Stomach smooth muscle (tissue), 2 donors: ENCODE measurements around the gene WDR59.
"Not testable (repeated sequence)": the region's sequence is repeated elsewhere in the genome, so short reads cannot be mapped to it uniquely, and the experiment has no call there.

Experiments used
- H3K27ac ChIP-seq: one replicate; pipeline ENCODE4 v1.7.0; 2013; ENCODE audit warnings: mild to moderate bottlenecking, low read length, inconsistent platforms
- H3K27me3 ChIP-seq, 2 donors: one replicate each; pipeline ENCODE4 v1.7.0; 2013; ENCODE audit warnings: low read length in 2 of 2; ENCODE audit not compliant: insufficient read depth in 2 of 2, control insufficient read depth in 1 of 2
- H3K36me3 ChIP-seq, 2 donors: one replicate each; pipeline ENCODE4 v1.7.0; 2013; ENCODE audit warnings: low read length in 2 of 2; ENCODE audit not compliant: control insufficient read depth in 2 of 2, insufficient read depth in 2 of 2
- H3K4me1 ChIP-seq: one replicate; pipeline ENCODE4 v1.7.0; 2013; ENCODE audit warnings: low read length; ENCODE audit not compliant: control insufficient read depth, insufficient read depth
- H3K4me3 ChIP-seq, 2 donors: one replicate each; pipeline ENCODE4 v1.7.0; 2013; ENCODE audit warnings: low read length in 2 of 2
- H3K9ac ChIP-seq, 2 donors: one replicate each; pipeline ENCODE4 v1.7.0; 2013; ENCODE audit warnings: low read length in 2 of 2, mild to moderate bottlenecking in 1 of 2
- H3K9me3 ChIP-seq, 2 donors: one replicate each; pipeline ENCODE4 v1.7.0; 2013; ENCODE audit warnings: low read length in 2 of 2; ENCODE audit not compliant: control insufficient read depth in 2 of 2
- donor health status: healthy.
- donor health status: Pancreatic carcinoma.

The WDR59 gene

DNA sequence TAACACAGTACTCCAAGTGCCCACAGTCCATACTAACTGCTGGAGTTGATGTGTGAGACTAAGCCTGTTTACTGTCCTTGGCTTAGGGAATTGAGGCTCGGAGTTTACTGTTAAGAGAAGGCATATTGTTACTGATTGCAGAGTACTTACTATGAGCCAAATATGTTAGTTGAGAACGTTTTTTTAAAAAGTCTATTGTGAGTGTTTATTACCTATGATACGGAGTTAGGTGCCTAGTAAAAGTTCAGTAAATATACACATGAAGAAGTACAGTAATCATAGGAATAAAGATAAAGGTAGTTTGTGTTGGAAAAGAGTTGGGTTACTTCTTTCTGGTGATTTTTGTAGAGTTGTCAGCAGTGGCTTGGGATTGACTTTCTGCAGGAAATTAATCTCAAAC, 39.3 kb upstream of the WDR59 start:
- H3K27ac ChIP-seq, result no peak overlapping the region
- H3K4me3 ChIP-seq, result no peak overlapping the region
- peaks cover 0 to 6% of the 10 kb centered on the region in 2 donors for H3K9me3 ChIP-seq
- H3K4me1 ChIP-seq, result no peaks in the 10 kb centered on the region
- H3K9ac ChIP-seq, result no peak overlapping the region
- no peaks in the 10 kb centered on the region for H3K36me3 ChIP-seq
- H3K27me3 ChIP-seq, result no peaks in the 10 kb centered on the region

DNA sequence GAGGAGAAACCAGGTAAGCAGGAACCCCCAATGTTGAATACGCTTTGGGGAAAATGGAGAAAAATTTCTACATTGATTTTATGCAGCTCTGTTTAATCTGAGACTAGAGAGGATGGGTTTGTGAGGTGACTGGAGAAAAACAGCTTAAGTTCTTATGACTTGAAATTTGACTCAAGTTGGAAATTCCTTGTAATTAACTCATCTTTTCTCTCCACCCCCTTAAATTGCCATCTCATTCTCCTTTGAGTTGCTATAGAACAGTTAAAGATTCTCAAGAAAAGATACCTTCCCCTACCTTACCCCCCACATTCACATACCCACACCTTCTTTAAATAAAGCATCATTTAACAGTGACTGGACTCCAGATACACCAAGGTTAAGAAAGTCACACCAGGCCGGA, 38.1 kb upstream of the WDR59 start:
- H3K27ac ChIP-seq, result no peak overlapping the region
- H3K4me1 ChIP-seq, result no peaks in the 10 kb centered on the region
- no peaks in the 10 kb centered on the region for H3K36me3 ChIP-seq
- peaks cover 0 to 6% of the 10 kb centered on the region in 2 donors for H3K9me3 ChIP-seq
- H3K27me3 ChIP-seq, result no peaks in the 10 kb centered on the region
- H3K9ac ChIP-seq, result no peak overlapping the region
- H3K4me3 ChIP-seq, result no peak overlapping the region

DNA sequence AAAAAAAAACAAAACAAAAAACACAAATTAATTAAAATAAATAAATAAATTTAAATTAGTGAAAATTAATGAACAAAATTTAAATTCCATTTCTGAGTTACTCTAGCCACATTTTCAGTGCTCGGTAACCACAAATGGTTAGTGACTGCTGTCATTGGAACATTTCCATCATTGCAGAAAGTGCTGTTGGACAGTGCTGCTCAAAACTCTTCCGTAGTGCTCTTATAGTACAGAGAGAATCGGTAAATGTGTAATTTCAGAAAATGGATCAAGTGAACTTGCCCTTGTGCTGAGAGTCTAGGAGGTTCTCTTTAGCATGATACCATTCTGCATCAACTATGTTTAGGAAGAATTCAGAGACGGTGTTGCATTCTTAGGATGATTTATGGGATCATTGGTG, 37.6 kb upstream of the WDR59 start:
- Histone ChIP-seq H3K4me1 (no peaks in the 10 kb centered on the region), H3K4me3 (no peak overlapping the region), H3K27ac (no peak overlapping the region), H3K36me3 (no peaks in the 10 kb centered on the region), H3K27me3 (no peaks in the 10 kb centered on the region), H3K9me3 (peaks cover 0 to 6% of the 10 kb centered on the region in 2 donors), H3K9ac (no peak overlapping the region)

DNA sequence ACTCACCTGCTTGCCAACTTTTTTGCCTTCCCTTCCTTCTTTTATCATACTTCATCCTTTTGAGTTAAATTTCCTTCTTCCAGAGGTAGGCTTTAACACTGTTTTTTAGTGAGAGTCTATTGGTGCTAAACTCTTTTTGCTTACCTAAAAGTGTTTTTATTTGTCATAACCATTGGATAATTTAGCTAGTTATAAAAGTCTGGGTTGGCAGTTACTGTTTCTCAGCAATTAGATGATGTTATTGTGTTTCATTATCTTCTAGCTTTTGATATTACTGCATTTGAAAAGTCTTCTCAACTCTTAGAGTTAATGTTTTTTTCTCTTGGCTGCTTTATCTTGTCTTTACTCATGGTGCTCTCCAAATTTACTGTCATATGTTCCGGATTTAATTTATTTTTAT, 36.5 kb upstream of the WDR59 start:
- Histone ChIP-seq H3K27ac (no peak overlapping the region), H3K4me1 (no peaks in the 10 kb centered on the region), H3K9me3 (peaks cover 0 to 6% of the 10 kb centered on the region in 2 donors), H3K4me3 (no peak overlapping the region), H3K27me3 (no peaks in the 10 kb centered on the region), H3K9ac (no peak overlapping the region), H3K36me3 (no peaks in the 10 kb centered on the region)

DNA sequence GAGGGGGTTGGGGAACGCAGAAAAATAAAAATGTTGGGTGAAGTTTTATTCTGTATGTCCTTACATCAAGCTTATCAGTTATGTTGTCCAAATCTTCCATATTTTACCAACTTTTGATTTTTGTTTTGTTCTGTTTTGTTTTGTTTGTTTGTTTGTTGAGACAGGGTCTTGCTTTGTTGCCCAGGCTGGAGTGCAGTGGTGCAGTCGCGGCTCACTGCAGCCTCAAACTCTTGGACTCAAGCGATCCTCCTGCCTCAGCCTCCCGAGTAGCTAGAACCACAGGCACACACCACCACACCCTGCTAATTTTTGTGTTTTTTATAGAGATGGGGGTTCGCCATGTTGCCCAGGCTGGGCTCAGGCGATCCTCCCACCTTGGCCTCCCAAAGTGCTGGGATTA, 34.7 kb upstream of the WDR59 start:
- Histone ChIP-seq H3K4me3 (no peak overlapping the region), H3K9me3 (peaks cover 0 to 6% of the 10 kb centered on the region in 2 donors)

DNA sequence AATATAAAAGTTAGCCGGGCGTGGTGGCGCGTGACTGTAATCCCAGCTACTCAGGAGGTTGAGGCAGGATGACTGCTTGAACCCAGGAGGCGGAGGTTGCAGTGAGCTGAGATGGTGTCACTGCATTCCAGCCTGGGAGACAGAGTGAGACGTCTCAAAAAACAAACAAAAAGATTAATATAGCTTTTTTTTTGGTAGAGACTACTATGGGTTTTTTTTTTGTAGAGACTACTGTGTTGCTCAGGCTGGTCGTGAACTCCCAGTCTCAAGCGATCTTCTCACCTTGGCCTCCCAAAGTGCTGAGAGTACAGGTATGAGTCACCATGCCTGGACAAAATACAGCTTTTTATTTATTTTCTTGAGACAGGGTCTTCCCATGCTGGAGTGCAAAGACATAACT, 34.1 kb upstream of the WDR59 start:
- Histone ChIP-seq H3K4me3 (no peak overlapping the region), H3K27me3 (no peaks in the 10 kb centered on the region), H3K9me3 (peaks cover 0 to 6% of the 10 kb centered on the region in 2 donors), H3K36me3 (no peaks in the 10 kb centered on the region), H3K27ac (no peak overlapping the region), H3K9ac (no peak overlapping the region), H3K4me1 (no peaks in the 10 kb centered on the region)

More for the DNA sequence above, 34.7 kb upstream of the WDR59 start:
- Histone ChIP-seq H3K27me3 (no peaks in the 10 kb centered on the region), H3K4me1 (no peaks in the 10 kb centered on the region), H3K9ac (no peak overlapping the region), H3K27ac (no peak overlapping the region), H3K36me3 (no peaks in the 10 kb centered on the region)

DNA sequence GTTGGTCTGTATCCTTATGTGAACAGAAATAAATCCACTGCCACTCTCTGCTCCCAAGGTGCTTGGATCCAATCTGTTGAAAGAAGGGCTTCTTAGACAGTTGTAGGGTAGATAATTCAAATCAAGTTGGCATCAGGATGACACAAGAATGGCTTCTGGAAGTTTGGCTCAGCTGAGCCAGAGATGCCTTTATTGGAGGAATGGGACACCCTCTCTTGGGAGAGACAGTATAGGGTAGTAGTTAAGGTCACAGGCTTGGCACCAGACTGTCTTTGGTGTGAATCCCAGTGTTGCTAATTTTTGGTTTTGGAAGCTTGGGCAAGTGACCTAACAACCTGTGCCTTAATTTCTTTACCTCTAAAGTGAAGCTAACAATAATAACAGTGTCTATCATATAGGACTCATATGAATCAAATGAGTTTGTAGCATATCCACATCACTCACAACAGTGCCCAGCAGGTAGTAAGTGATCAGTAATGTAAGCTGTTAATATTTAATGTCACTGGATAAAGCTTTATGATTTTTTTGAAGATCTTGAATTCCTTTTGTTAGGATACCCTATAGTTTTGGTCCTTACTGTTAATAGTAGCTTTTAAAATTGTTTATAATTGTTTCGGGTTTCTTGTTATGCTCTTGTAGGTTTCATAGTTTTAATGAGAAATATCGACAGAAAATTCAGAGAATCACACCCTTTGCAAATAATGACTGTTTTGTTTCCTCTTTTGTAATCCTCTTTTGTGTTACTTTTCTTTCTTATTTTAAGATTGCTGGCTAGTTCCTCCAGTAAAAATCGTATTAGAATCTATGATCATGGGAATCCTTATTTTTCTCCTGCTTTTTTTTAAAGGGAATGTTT, 33.0 kb upstream of the WDR59 start:
- H3K9ac ChIP-seq, result no peak overlapping the region
- no peak overlapping the region for H3K4me3 ChIP-seq
- H3K27ac ChIP-seq, result no peak overlapping the region
- no peaks in the 10 kb centered on the region for H3K4me1 ChIP-seq
- peaks cover 0 to 6% of the 10 kb centered on the region in 2 donors for H3K9me3 ChIP-seq
- no peaks in the 10 kb centered on the region for H3K36me3 ChIP-seq
- H3K27me3 ChIP-seq, result no peaks in the 10 kb centered on the region

DNA sequence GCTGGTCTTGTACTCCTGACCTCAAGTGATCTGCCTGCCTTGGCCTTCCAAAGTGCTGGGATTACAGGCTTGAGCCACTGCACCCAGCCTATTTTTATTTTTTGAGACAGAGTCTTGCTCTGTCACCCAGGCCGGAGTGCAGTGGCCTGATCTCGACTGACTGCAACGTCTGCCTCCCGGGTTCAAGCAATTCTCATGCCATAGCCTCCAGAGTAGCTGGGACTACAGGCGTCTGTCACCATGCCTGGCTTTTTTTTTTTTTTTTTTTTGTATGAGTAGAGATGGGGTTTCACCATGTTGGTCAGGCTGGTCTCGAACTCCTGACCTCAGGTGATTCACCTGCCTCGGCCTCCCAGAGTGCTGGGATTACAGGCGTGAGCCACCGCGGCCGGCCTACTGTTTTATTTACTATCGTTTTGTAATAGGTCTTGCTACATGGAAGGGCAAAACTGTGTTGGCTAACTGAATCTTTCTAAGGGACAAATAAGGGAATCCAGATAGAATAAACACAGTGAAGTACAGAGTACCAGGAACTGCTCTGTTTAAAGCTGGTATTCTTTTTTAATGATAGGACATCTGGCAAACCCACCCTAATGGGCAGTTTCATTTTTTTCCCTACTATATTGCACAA, 31.6 kb upstream of the WDR59 start:
- not testable (repeated sequence) for H3K36me3 ChIP-seq, H3K27ac ChIP-seq, H3K9me3 ChIP-seq, H3K4me3 ChIP-seq, H3K27me3 ChIP-seq, H3K9ac ChIP-seq, H3K4me1 ChIP-seq

DNA sequence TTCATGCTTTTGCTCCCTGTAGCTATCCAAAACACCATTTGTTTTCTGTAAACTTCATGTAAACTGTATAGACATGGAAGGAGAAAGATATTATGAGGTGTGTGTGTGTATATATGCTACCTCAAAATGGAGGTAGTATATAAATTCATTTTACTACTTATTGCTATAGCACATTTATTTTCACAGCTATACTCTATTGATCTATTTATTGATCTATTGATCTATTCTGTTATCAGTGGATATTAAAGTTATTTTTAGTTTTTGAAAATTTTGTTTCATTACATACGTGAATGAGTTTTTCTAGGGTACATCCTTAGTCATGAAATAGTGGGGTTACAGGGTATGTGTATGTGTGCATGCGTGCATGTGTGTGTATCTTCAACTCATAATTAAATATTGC, 29.4 kb upstream of the WDR59 start:
- Histone ChIP-seq H3K9ac (no peak overlapping the region), H3K4me1 (peaks cover 11% of the 10 kb centered on the region), H3K27ac (no peak overlapping the region), H3K36me3 (no peaks in the 10 kb centered on the region), H3K9me3 (no peaks in the 10 kb centered on the region), H3K4me3 (no peak overlapping the region), H3K27me3 (no peaks in the 10 kb centered on the region)

DNA sequence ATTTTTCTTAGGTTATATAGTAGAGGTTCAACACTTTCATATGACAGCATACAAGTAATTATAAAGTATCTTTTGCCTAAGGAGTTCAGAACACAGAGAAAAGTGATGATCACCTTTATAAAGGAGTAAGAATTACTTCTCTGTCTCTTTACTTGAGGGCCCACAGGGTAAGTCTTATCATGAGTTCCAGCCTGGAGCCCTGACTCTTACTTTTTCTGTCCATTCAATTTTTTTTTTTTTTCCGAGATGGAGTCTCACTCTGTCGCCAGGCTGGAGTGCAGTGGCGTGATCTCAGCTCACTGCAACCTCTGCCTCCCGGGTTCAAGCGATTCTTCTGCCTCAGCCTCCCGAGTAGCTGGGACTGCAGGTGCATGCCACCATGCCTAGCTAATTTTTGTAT, 28.2 kb upstream of the WDR59 start:
- not testable (repeated sequence) for H3K36me3 ChIP-seq, H3K9me3 ChIP-seq, H3K27me3 ChIP-seq
- peak overlapping the region; percentile 72 for H3K27ac ChIP-seq
- peak overlapping the region in 1 of 2 donors; percentile 34 for H3K4me3 ChIP-seq
- peaks cover 11% of the 10 kb centered on the region for H3K4me1 ChIP-seq
- H3K9ac ChIP-seq, result peak overlapping the region in 1 of 2 donors; percentile 44
